ENCODE measurements around the gene C12orf43.

The C12orf43 gene

GRCh38 chr12:120977531-120978295 lies 38.6 kb downstream of the C12orf43 start:
- DNase-seq, result no peak

DNA sequence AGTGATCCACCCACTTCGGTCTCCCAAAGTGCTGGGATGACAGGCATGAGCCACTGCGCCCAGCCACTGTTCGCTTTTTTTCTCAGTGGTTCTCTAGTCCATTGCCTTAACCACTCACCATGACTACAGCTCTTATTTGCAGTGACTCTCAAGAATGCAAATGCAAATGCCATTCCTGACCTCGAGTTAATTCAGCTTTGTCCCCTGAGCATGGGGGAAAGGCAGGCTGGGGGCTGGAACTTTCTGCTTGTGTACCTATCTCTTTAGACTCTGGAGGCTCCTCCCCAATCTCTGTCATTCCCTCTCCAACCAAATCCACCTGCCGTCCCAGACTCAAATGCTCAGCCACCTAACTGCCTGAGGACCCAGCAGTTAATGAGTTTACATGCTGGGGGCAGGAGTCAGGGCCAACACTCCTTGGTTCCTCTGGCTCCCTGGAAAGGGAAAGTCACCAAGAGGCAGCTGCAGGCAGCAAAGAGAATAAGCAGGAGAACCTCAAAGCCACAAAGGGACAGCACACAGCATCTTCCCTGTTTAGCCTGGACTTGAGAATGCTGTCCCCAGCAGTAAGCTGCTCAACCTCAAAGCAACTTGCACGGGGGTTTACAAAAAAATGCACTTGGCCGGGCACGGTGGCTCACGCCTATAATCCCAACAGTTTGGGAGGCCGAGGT lies 43.3 kb downstream of the C12orf43 start:
- DNase-seq, result peak; percentile 29 to 86 (median 65)

DNA sequence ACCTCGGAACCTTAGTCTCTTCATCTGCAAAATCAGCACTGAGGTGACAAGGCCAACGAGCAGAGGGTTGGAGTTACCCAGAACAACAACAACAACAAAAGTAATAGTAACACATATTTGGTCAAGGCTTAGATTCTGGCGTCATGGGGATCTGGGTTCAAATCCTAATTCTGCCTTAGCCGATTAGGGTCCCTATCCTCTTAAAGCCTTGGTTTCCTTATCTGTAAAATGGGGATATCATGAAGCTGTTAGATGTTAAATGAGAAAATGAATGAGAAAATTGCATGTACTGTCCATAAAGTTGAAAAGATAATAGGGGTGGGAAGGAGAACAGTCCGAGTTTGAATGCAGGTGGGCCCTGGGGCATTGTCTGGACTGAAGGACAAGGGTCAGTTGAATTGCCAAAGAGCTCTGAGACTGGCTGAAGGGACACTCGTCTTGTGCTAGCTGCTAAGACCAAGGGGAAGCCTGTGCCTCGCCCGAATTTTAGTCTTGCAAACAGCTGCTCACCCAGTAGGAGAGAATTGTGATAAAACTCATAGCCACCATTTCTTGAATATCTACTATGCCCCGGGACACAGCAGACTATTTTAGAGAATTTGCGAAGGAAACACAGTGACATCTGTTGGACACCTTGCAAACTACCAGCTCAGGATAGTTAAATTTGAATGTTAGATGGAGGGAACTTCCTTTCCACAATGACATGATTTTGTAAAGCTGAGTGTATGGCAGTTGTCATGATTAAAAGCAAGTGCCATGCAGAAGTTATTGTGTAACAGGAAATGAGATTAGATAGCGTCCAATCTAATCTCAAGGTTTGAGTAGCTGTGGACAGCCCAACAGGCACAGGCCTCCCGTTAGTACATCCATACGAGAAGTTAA lies 44.7 kb downstream of the C12orf43 start:
- peak in 2 of 3 experiments; percentile 62 to 68 for DNase-seq

GRCh38 chr12:120970310-120970709 lies 46.0 kb downstream of the C12orf43 start:
- no peak for DNase-seq

GRCh38 chr12:120965534-120966091 lies 50.7 kb downstream of the C12orf43 start:
- DNase-seq, result no peak

DNA sequence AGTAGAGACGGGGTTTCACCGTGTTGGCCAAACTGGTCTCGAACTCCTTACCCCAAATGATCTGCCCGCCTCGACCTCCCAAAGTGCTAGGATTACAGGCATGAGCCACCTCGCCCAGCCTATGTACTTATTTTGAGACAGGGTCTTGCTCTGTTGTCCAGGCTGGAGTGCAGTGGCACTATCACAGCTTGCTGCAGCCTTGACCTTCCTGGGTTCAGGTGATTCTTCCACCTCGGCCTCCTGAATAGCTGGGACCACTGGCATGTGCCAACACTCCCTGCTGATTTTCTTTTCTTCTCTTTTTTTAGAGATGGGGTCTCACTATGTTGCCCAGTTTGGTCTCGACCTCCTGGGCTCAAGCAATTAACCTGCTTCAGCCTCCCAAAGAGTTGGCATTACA lies 52.0 kb downstream of the C12orf43 start:
- DNase-seq, result no peak

DNA sequence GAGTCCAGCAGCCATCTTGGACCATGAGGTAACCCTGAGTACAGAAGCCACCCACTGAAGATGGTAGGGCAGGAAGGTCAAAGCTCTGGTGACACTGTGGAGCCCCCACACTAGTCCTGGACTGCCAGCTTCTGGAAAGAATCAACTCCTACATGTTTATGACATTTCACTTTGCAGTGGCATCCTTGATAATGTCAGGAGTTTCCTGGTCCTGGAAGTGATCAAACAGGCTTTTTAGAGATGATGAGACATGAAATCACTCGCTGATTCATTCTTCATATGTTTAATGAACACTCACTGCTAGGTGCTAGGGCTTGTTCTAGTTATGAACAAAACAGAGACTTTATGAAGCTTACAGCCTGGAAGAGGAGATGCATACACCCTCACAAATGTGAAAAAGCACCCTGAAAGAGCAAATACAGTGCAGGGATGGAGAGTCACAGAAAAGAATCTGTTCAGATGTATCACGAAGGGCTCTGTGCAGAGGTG lies 53.7 kb downstream of the C12orf43 start:
- DNase-seq, result no peak

DNA sequence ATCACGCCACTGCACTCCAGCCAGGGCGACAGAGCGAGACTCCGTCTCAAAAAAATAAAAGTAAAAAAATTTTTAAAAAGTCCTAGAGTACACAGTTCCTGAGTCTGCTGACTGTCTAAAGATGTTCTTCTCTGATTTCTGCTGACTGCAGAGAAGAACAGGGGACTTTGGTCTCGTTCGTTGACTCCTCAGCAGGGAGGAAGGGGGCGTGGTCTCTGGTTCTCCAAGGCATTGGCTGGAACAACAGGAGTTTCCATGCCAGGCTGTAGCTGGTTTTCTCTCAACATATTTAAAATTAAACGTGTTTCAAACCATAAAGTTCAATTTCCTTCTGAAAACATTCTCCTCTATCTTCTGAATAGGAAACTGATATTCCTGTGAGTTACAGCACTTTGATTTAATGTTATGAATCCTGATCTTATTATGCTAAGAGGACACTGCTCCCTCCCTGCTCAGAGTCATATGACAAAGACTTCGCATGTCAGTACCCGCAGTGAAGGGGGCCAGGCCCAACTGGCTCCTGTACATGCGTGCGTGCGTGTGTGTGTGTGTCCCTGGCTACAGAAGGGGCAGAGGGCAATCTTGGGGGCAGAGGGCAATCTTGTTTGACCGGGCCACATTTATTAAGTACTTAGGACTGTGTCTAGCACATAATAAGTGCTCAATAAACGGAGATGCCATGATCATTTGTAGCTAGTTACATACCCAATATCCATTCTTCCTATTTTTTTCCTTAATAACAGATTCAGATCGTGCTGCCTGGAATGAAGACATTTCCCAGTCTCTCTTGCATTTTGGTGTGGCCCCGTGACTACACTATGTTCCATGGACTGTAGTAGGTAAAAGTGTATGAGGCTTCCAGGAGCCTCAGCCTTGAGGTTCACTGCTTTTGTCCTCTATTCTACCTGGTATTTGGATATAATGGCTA lies 54.4 kb downstream of the C12orf43 start:
- DNase-seq, result no peak

GRCh38 chr12:120960657-120961056 lies 55.6 kb downstream of the C12orf43 start:
- DNase-seq, result no peak

- no peak for DNase-seq
Measured at GRCh38 chr12:120959111-120959878, 57.0 kb downstream of the C12orf43 start.

GRCh38 chr12:120956579-120957300 lies 59.5 kb downstream of the C12orf43 start:
- DNase-seq, result no peak

- DNase-seq, result no peak
Measured at GRCh38 chr12:120955232-120955631, 61.1 kb downstream of the C12orf43 start.

- DNase-seq, result no peak
Measured at GRCh38 chr12:120950807-120951206, 65.5 kb downstream of the C12orf43 start.

Measured in NCI-H1417 (cell line).